Ishikawa (cell line): Measurements from ENCODE around the gene RSRC2.

Experiments
- CEBPB ChIP-seq: IDR thresholded peaks from 2 replicates; pipeline ENCODE4 v1.6.1; 2012
- CREB1 ChIP-seq: IDR thresholded peaks from 2 replicates; pipeline ENCODE4 v1.6.1; 2012; ENCODE audit warnings: low read depth
- EGR1 ChIP-seq: IDR thresholded peaks from 2 replicates; pipeline ENCODE4 v1.6.1; 2012
- EP300 ChIP-seq: IDR thresholded peaks from 2 replicates; pipeline ENCODE4 v1.6.1; 2012; ENCODE audit warnings: borderline replicate concordance
- FOXM1 ChIP-seq: IDR thresholded peaks from 2 replicates; pipeline ENCODE4 v1.6.1; 2012; ENCODE audit warnings: low read depth, borderline replicate concordance
- NFIC ChIP-seq: IDR thresholded peaks from 2 replicates; pipeline ENCODE4 v1.6.1; 2012
- RAD21 ChIP-seq: IDR thresholded peaks from 2 replicates; pipeline ENCODE4 v1.6.1; 2012; ENCODE audit warnings: low read depth
- REST ChIP-seq: IDR thresholded peaks from 2 replicates; pipeline ENCODE4 v1.6.1; 2012; ENCODE audit warnings: low read depth, mild to moderate bottlenecking
- TAF1 ChIP-seq: IDR thresholded peaks from 2 replicates; pipeline ENCODE4 v1.6.1; 2012; ENCODE audit warnings: low read depth, mild to moderate bottlenecking
- TCF12 ChIP-seq: IDR thresholded peaks from 2 replicates; pipeline ENCODE4 v1.6.1; 2012; ENCODE audit warnings: low read depth
- TEAD4 ChIP-seq: IDR thresholded peaks from 2 replicates; pipeline ENCODE4 v1.6.1; 2012
- USF1 ChIP-seq: IDR thresholded peaks from 2 replicates; pipeline ENCODE4 v1.6.1; 2012
- YY1 ChIP-seq: IDR thresholded peaks from 2 replicates; pipeline ENCODE4 v1.6.1; 2012; ENCODE audit warnings: low read depth
- ZBTB7A ChIP-seq: IDR thresholded peaks from 2 replicates; pipeline ENCODE4 v1.6.1; 2012; ENCODE audit warnings: low read depth
- TF ChIP-seq, protein P1 (sequence below): IDR thresholded peaks from 2 replicates; pipeline ENCODE4 v1.6.1; 2012

Gene RSRC2

GRCh38 chr12:122533856-122534255 lies 7.1 kb upstream of the RSRC2 start:
- TF ChIP-seq FOXM1 (no peak), EP300 (no peak), EGR1 (no peak), ZBTB7A (no peak), YY1 (no peak), TAF1 (no peak), CEBPB (no peak), CREB1 (no peak), RAD21 (no peak), NFIC (no peak), TCF12 (no peak), REST (no peak), TEAD4 (no peak), USF1 (no peak)
- TF ChIP-seq, protein P1, sequence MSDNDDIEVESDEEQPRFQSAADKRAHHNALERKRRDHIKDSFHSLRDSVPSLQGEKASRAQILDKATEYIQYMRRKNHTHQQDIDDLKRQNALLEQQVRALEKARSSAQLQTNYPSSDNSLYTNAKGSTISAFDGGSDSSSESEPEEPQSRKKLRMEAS: no peak

GRCh38 chr12:122528992-122529391 lies 2.3 kb upstream of the RSRC2 start:
- no peak for TF ChIP-seq CREB1
- TF ChIP-seq ZBTB7A: no peak
- TF ChIP-seq, protein P1: no peak
- TF ChIP-seq RAD21: no peak
- no peak for TF ChIP-seq EP300
- no peak for TF ChIP-seq TAF1
- TF ChIP-seq TEAD4: no peak
- TF ChIP-seq CEBPB: no peak
- no peak for TF ChIP-seq REST
- TF ChIP-seq USF1: no peak
- TF ChIP-seq TCF12: no peak
- TF ChIP-seq EGR1: no peak
- TF ChIP-seq NFIC: no peak

- TF ChIP-seq FOXM1: no peak
- no peak for TF ChIP-seq EP300
- TF ChIP-seq EGR1: no peak
- TF ChIP-seq USF1: no peak
- no peak for TF ChIP-seq RAD21
- no peak for TF ChIP-seq CEBPB
- TF ChIP-seq REST: no peak
- no peak for TF ChIP-seq TAF1
- no peak for TF ChIP-seq YY1
- no peak for TF ChIP-seq CREB1
- TF ChIP-seq TEAD4: no peak
- TF ChIP-seq ZBTB7A: no peak
- TF ChIP-seq TCF12: no peak
Measured at GRCh38 chr12:122528582-122528981, 1.8 kb upstream of the RSRC2 start.

DNA sequence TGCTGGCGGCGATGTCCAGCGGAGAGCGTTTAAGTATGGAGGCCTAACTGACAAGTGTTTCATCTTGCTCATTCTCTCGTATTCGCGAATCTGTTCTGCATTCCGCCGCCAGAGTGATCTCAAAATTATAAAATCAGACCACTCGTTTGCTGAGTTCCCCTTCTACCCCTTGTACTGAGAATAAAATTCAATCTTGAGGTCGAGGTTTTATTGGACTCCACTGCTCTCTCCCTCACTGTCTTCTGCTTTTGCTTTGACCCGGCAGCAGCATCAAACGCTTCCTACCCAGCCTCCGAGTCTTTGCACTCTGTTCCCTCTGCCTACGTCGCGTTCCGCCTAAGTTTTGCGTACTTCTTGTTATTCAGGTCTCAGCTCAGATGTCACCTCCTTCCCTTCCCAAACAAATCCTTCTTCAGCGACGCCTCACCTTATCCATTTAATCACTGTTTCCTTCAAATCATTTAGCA lies 775 bp upstream of the RSRC2 start:
- TF ChIP-seq FOXM1 (no peak), TCF12 (no peak), CREB1 (no peak), YY1 (no peak), CEBPB (no peak), RAD21 (no peak), REST (no peak), USF1 (no peak), TAF1 (no peak), EGR1 (no peak), ZBTB7A (no peak), EP300 (no peak), TEAD4 (no peak), NFIC (no peak)
- TF ChIP-seq, protein P1: no peak
